GM18520 (cell line): Measurements from ENCODE around the gene STRIP1.
"Not testable (repeated sequence)": the region's sequence is repeated elsewhere in the genome, so short reads cannot be mapped to it uniquely, and the experiment has no call there.

Source experiments
- ATAC-seq: cut with Tn5 transposase; IDR thresholded peaks from one replicate; pipeline ENCODE4 v1.9.1; 2021; ENCODE audit not compliant: unreplicated experiment

Gene STRIP1

GRCh38 chr1:110007046-110007830 lies 27.2 kb upstream of the STRIP1 start:
- ATAC-seq, result no peak

DNA sequence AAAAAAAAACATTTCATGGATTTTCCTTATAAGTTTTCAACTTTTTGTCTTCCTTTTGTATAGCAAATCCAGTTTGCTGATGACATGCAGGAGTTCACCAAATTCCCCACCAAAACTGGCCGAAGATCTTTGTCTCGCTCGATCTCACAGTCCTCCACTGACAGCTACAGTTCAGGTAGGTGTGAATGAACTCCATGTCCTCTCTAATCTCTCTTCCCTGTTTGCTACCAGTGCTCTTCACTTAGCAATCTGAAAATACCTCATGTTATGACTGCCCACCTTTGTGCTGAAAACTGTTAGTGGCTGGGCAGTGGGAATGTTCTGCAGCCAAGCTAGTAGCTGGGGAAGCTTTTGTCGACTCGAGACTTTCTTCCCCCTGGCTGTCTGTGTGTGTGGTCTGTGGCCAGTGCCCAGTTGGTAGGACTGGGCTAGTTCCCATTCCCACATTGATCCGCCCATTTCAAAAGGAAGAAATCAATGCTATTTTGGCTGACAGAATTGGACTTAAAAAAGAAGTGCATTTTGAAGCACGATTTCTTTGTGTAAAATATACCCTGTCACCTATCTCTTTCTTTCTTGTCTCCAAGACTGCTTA lies 25.4 kb upstream of the STRIP1 start:
- ATAC-seq, result no peak

GRCh38 chr1:110011527-110012041 lies 22.8 kb upstream of the STRIP1 start:
- peak; percentile 94 for ATAC-seq

DNA sequence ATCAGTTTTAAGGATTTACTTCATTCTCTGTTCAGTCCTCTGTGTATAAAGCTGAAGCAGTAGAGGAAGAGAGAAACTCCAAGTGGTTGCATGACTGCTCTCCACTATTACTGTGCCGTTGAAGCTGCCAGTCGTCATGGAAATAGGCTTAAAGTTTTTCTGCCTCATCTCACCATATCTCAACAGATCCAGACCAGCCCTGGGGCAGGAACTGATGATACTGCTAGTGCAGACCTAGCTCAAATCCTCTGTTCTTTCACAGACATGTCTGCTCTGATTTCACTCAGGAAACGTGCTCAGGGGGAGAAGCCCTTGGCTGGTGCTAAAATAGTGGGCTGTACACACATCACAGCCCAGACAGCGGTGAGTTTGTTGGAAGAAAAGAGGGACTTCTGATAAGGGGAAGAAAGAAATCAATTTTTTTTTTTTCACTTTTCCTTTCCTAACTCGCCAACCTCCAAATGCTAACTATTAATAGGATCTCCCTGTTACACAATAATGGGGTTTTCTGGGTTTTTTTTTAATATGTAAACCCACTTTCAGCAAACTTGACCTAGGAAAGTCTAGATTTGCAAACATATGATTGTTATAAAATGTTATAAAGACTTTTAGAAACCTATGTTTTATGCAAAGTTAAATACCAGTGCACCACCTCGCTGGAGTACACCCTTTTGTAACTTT lies 22.2 kb upstream of the STRIP1 start:
- peak; percentile 29 for ATAC-seq

GRCh38 chr1:110017792-110018191 lies 16.6 kb upstream of the STRIP1 start:
- no peak for ATAC-seq

DNA sequence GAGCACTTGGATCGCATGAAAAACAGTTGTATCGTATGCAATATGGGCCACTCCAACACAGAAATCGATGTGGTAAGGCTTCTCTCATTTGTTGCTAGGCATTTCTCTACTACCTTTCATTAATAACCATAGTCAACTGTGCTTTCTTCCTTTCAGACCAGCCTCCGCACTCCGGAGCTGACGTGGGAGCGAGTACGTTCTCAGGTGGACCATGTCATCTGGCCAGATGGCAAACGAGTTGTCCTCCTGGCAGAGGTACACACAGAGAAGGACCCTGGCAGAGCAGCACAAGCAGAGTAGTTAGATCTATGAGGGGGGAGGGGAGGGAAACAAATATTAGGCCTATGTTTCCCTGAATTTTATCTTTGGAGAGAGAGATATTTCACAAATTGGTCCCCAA lies 16.0 kb upstream of the STRIP1 start:
- no peak for ATAC-seq

DNA sequence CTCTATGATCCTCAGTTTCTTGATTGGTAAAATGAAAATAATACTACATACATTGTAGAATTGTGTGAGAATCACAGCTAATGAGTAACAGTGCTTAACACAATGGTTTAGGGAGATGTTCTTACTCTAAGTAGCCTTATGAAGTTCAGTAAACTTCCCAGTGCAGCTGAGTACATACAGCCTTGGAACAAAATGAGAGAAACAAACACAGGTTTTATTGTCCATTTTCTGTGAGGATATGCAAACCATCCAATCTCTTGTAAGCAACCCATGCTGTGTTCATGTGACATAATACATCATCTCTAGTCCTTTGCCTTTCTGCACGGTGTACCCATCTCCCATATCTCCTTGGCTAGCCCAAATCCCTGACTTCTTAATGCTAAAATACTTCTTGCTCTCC lies 14.7 kb upstream of the STRIP1 start:
- no peak for ATAC-seq

- no peak for ATAC-seq
These were observed 13.1 kb upstream of the STRIP1 start for GRCh38 chr1:110021285-110021684.

GRCh38 chr1:110024613-110025012 lies 9.8 kb upstream of the STRIP1 start:
- ATAC-seq, result no peak

DNA sequence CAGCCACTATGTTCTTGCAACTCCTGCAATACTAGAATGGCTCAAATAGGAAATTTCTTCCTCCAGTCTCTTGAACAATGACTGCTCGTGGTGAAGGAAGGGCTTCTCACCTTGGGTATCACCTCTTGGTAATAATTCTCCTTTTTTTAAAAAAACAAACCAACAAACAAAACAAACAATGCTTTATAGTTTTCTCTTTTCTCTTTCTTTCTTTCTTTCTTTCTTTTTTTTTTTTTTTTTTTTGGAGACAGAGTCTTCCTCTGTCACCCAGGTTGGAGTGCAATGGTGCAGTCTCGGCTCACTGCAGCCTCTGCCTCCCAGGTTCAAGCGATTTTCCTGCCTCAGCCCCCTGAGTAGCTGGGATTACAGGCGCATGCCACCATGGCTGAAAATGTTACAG lies 3.7 kb upstream of the STRIP1 start:
- not testable (repeated sequence) for ATAC-seq

- no peak for ATAC-seq
These were observed 2.1 kb upstream of the STRIP1 start for GRCh38 chr1:110032327-110032726.

GRCh38 chr1:110033421-110033820 lies 1.0 kb upstream of the STRIP1 start:
- no peak for ATAC-seq

- ATAC-seq, result no peak
These were observed 379 bp upstream of the STRIP1 start for GRCh38 chr1:110034040-110034450.

- ATAC-seq, result no peak
These were observed 870 bp downstream of the STRIP1 start for GRCh38 chr1:110035236-110035752.

- no peak for ATAC-seq
These were observed 3.8 kb downstream of the STRIP1 start for GRCh38 chr1:110038271-110038670.

GRCh38 chr1:110039641-110040040 lies 5.2 kb downstream of the STRIP1 start:
- no peak for ATAC-seq

GRCh38 chr1:110040548-110040947 lies 6.1 kb downstream of the STRIP1 start:
- no peak for ATAC-seq

DNA sequence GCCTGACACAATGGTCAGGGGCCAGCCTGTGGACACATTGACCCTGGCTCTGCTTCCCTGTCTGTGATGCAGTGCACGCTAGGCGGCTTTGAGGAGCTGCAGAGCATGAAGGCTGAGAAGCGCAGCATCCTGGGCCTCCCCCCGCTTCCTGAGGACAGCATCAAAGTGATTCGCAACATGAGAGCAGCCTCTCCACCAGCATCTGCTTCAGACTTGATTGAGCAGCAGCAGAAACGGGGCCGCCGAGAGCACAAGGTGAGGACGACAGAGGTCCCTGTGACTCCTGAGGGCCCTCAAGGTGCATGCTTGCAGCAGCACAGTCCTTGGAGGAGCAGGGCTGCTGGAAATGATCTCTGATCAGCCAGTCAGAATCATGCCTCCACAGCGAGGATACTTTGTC lies 8.6 kb downstream of the STRIP1 start:
- ATAC-seq, result no peak

DNA sequence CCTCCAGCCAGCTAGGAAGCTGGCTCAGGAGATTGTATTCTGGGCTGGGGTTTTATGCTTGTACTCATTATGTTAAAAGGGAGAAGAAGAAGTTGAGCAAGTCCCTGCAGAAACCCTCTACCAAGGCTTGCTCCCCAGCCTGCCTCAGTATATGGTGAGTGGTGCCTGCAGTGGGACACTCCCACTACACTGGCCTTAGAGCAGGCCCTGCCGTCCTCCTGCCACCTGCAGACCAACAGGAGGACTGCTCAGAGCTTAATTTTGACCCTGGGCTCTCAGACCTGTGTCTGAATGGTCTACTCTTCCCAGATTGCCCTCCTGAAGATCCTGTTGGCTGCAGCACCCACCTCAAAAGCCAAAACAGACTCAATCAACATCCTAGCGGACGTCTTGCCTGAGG lies 13.0 kb downstream of the STRIP1 start:
- no peak for ATAC-seq

- no peak for ATAC-seq
These were observed 13.8 kb downstream of the STRIP1 start for GRCh38 chr1:110048240-110048639.

DNA sequence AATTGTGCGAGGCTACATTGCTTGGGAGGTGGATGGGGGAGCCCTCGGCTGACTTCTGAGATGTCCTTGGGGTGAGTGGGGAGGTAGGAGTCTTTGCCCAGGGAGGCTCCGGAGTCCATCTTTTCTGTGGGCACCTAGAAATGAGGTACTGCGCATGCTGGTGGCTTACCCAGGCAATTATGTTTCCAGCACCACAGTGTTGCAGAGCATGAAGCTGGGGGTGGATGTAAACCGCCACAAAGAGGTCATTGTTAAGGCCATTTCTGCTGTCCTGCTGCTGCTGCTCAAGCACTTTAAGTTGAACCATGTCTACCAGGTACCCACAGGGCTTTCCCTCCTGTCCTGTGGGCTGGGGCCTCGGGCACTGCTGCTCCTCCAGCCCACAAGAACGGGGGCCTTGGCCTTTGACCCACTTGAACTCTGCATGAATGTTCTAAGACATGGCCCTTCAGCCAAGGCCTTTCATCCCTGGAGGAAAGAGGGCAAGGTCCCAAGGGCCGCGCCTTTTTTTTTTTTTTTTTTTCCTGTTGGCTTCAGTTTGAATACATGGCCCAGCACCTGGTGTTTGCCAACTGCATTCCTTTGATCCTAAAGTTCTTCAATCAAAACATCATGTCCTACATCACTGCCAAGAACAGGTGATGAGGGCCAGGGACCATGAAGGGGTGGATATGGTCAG lies 14.6 kb downstream of the STRIP1 start:
- no peak for ATAC-seq
